GM18519 (cell line): ENCODE data around the gene KDM4C.
A peak's percentile ranks its signal among the peaks of the same experiment; 100 is the strongest.
"Not testable (repeated sequence)": the region's sequence is repeated elsewhere in the genome, so short reads cannot be mapped to it uniquely, and the experiment has no call there.

Source experiments
- ATAC-seq: cut with Tn5 transposase; IDR thresholded peaks from one replicate; pipeline ENCODE4 v1.9.1; 2021; ENCODE audit warnings: mild to moderate bottlenecking, moderate library complexity; ENCODE audit not compliant: unreplicated experiment, low FRiP score

KDM4C gene

DNA sequence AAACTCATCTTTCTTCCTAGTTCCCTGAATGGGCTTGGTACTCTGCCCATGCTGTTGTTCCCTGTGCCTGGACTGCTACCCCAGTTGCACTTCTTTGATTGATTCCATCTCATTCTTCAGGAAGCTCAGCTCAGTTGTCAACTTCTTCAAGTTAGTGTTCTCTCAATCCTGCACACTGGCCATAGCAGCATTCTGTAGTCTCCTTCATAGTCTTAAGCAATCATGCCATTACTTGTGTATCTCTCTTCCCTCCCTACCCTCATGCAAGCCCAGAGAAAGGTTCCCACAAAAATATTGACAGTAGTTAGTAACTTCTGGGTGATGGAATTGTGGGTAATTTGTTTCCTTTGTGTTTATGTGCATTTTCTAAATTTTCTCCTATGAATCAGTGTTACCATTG lies 5.5 kb downstream of the KDM4C start:
- no peak for ATAC-seq

DNA sequence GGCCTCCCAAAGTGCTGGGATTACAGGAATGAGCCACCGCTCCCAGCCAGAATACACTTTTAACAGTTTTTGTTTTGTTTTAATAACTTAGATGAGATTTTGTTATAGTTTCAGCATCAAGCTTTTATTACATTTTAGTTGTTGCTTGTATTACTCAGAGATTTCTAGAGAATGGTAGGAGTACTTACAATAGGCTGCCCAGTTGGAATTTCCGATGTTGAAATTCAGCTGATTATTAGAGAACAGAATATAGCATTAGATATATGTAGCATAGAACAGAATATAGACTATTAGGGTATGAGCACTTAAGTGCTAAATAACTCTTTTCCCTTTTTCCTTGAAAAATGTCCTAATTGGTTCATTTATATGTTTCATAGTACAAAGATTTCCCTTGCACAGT lies 6.2 kb downstream of the KDM4C start:
- no peak for ATAC-seq

DNA sequence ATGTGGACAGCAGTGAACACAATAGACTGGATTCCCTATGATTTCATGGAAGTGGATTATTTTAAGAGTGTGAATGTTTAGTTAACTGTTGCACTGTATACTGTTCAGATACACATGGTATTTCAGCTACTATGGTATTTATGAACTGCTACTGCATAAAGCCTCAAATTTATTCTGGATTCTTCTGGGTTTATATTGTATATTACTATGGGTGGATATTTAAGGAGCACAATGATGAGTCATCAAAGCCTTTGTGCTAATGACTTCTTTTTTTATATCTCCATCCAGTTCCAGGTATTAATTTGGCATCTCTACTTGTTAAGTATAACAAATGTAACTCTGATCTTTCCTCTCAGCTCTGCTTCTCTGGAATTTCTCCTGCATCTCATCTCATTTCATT lies 6.8 kb downstream of the KDM4C start:
- ATAC-seq: no peak

DNA sequence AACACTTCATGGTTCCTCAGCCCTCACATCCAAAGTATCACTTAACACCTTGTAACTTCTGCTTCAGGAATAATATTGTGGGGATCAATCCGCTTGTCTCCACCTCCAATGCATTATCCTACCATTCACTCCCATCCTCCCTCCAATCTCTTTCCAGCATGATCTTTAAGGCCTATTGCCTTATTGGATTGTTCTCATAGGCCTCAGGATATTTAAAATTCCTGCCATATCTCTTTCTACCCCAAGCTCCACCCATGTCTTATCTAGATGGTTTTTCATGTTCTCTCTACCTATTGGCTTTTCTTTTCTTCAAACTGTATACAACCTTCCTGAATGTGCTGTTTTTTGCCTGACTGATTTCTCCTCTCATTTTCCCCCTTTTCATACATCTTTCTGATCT lies 7.2 kb downstream of the KDM4C start:
- ATAC-seq: no peak

DNA sequence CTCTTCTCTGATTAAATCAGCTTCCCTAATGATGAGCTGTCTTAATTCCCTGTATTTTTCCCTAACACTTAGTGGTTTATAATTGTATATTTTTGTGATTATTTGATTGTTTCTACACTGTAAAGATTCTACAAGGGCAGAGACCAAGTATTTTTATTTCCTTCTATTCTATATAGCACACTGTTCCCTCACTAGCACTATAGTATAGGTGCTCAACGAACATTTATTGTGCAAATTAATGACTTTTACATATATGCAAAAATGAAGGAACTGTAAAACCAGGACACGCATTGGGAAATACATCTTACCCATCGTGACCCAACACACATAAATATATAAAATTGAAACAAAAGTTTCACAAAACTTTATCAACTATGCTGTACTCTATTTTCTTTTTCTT lies 7.6 kb downstream of the KDM4C start:
- ATAC-seq: no peak

DNA sequence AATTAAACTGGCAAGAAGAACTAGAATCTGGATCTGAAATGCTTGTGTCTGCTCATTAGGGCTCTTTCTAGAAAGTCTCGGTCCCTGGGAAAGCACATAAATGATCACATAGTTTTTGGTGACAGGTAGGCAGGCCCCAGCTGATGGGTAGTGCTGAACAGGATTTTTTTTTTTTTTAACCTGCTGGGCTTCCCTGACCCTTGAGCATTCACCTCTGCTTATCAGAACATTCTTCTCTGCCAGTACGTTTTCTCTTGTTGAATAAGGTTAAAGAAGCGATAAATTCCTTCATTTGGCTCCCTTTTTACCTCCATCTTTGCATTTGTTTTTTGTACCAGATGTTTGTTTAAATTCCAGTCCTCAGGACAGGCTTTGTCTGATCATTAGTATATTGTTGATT lies 8.8 kb downstream of the KDM4C start:
- ATAC-seq: no peak

DNA sequence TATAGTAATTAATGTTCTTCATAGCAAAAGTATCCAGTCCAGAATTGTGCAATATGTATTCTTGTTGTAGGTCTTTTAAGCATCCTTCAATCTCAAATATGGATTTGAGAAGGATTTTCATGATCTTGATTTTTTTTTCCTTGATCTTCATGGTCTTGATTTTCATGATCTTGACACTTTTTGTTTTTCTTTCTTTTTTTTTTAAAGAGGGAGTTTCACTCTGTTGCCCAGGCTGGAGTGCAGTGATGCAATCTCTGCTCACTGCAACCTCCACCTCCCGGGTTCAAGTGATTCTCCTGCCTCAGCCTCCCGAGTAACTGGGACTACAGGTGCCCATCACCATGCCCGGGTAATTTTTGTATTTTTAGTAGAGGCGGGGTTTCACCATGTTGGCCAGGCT lies 10.8 kb downstream of the KDM4C start:
- not testable (repeated sequence) for ATAC-seq

DNA sequence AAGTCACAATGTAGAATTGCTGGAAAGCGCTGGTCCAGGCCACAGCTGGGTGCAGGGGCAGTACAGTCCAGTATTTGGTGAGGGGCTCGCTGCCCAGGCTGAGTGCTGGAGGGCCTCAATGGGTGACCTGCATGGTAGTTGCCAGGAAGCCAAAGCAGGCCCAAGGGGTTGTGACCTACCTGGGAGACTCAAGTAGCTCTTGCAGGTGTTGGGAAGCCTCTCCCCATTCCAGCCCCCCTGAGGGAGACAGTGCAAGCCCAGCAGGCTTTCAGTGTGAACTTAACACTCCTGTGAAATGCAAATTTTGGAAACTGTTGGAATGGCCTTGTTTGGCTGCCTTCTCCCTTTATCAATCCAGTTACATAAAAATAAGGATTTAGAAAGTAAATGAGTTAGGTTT lies 13.9 kb downstream of the KDM4C start:
- ATAC-seq: no peak

DNA sequence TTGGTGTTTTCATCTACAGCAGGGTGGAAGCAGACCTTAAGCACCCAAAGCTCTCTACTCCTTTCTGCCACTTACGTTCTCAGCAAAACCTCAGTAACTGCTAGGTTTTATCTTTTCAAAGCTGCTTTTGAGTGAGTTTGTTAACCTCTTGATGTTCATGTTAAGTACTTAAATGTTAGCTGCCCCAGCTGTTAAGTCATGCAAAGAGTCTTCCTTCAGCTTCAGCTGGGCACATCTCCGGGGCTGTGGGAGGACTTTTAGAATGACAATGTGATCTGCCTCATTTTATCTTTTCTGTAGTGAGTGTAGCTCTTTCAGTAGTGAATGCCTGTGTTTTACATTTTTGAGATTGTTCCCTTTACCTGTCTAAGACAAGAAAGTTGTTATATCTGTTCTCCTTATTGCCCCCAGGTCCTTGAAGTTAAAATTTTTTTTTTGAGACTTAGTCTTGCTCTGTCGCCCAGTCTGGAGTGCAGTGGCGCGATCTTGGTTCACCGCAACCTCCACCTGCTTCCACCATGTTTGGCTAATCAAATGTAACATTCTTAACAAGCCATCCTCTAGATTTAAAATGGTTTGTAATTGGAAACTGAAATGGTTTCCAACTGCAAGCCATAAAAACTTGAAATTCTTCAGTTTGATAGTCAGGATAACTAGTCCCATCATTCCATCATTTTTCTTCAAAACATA lies 19.6 kb downstream of the KDM4C start:
- ATAC-seq: peak; percentile 62

DNA sequence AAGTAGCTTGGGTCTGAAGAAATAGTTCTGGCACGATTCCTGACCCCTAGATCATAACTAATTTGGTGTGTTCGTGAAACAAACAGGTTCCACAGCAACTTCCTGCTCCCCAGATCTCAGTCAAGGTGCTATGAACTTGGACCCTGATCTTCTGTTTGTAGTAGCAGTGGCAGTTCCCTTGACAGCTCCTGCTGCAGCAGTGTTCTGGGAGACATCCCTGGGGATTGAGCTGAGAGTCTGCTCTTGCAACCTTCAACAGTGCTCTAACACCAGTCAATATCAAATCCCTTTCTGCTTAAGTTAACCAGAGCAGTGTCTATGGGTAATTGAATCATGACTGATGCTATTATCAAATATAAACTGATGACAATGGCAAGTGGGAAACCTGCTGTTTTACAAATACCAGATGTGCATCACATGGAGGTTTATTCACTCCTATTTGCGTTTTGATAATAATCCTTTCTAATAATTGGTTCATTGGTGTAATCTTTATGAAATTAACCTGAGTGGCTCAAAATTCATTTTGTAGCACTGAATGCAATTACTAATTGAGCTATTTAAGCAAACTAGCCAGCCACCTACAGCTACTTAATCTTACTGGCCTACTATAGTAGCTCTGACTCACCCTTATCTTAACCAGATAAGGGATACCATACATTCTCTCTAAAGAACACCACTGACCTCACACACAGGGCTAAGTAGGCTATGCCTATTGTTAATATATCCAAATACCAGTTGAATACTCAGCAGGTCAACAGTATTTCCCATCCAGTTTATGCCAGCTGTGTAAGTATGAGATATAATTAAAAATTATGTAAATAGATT lies 21.9 kb downstream of the KDM4C start:
- no peak for ATAC-seq

DNA sequence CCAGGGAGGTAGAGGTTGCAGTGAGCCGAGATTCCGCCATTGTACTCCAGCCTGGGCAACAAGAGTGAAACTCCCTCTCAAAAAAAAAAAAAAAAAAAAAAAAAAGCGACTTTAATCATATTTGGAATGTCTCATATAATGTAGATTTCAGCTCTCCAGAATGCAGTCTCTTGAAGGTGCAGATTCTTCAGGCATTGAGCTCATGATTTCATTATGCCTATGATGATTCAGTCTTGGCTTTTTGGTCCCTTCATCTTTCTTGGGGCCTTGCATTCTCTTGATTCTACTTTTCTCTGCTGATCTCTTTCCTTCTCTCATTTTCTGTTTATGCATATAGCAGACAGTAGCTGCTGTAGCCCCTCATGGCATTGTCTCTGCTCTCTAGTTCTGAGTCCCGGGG lies 22.9 kb downstream of the KDM4C start:
- ATAC-seq: no peak

DNA sequence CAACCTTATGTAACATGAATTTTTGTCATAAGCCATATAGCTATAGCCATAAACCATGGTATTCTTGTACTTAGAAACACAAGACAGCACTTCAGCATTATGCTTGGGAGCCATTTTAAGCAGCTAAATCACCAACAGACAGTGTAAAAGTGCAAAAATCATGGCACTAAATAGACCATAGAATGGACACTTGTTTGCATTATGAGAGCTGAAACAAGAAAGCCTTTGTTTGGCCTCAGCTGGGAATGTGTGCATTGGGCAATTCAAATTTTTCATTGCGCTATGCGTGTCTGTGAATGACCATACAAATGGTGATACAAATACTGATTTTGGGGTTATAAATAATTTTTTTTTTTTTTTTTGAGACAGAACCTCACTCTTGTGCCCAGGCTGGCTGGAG lies 23.7 kb downstream of the KDM4C start:
- no peak for ATAC-seq

DNA sequence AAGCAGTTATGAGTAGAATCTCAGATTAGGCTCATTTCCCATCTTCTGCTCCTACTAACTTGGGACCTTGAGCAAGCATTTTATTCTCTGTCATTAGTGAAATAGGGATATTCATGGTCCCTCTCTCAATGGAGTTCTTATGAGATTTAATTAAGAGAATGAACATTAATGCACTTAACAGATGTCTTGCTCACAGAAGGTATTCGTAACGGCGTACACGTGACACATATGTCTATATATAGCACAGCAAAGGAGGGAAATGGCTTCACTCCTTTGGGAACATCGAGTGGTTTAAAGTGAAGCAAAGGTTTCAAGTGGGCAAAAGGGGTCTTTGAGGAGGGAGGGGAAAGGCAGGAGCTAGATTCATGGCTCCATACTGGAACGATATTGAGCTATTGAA lies 24.6 kb downstream of the KDM4C start:
- no peak for ATAC-seq

DNA sequence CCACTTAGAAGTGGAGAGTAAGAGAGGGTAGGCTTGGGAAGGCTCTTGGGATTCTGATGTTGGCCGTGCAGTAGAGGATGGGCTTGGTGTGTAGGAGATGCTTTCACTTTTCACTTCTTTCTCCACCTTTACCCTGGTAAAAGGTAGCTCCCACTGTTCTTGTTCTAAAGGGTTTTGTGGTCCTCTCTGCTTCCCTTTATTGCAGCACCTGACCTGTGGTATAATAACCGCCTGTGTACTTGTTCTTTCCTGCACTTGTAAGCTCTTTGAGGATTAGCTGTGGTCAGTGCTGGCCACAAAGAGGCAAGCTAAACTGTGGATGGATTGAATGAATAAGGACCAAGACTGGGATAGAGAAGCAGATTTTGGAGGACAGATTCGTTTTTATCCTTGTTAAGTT lies 25.2 kb downstream of the KDM4C start:
- ATAC-seq: no peak

DNA sequence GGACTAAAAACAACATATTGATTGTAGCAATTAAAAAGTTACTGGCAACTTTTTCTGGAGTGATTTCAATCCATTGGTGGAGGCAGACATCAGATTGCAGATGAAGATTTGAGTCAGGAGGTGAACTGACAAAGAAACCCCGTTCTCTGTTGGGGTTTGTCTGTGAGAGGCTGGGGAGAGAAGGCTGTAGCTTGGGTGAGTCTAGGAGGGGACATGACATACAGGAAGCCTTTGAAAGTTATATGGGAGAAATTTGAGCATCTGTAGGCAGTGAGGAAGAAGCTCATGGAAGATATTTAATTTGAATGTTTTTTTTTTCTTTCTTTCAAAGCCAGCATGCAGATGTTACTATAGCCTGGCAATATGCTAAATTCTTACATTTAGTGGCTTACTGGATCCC lies 26.0 kb downstream of the KDM4C start:
- ATAC-seq: no peak

DNA sequence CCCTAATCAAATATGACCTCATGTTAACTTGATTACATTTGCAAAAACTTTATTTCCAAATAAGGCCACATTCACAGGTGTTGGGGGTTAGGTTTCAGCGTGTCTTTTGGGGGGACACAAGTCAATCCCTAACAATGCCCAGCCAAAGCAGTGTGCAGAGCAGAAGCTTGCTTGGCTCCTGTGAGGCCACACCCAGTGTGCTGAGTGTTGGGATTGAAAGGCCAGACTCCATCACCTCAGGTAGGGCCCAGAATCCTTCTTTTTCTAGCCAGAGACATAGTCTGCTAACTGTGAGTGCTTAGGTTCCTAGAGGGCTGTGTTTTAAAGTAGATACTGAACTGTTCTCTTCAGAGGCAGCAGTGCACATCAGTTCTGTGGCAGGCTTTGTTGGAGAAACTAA lies 27.9 kb downstream of the KDM4C start:
- ATAC-seq: no peak

DNA sequence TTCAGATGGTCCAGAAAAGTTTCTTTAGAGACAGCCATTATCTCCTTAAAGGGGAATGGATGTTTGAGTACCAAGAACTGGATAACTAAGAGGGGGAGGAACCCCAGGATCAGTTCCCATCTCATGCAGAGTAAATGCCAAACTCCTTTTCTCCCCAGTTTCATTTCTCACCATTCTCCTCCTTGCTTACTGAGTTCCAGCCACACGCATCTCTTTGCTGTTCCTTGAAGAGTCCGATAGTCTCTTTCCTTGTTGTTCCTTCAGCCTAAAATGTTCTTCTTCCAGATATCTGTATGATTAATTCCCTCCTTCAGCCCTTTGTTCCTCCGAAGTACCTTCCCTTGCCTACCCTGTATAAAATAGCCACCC lies 30.0 kb downstream of the KDM4C start:
- no peak for ATAC-seq

DNA sequence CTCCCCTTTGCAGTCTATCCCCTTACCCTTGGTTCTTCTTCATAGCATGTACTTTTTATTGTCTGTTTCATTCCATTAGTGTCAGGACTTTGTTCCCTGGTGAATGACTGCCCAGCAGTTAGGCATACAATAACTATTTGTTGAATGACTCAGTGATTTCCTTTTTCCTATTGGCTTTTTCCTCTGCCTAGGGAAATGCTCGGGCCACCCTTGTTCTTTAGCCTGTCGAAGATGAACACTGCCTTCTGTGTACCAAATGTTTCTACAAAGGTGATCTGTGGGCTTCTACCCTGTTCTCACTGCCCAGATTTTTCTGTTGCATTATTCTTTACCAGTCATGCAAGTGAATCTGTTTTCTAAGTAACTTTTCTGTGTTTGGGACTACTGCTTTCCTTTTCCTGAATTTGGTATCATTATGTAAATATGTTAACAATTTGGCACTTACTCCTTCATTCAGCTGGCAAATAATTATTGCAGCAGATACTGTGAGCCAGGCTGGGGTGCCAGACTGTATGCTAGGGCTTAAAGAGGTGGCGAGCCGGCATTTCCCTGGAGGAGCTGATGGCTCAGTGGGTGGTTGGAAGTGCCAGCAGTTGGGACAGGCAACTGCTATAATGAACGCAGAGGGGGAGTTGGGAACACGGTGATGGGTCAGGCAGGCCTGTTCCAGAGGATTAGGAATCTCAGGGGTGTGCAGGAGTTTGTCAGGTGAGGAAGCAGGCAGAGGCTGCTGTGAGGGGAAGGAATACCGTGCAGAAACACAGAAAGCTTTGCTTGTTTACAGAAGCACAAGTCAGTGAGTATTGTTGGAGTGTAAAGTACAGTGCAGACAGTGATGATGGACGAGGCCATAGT lies 30.6 kb downstream of the KDM4C start:
- ATAC-seq: no peak

DNA sequence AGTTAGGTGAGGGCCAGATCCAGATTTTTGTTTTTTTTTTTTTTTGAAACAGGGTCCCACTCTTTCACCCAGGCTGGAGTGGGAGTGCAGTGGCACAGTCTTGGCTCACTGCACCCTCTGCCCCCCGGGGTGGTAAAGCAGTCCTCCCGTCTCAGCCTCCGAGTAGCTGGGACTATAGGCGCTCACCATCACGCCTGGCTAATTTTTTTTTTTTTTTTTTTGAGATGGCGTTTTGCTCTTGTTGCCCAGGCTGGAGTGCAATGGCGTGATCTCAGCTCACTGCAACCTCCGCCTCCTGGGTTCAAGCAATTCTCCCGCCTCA lies 31.2 kb downstream of the KDM4C start:
- not testable (repeated sequence) for ATAC-seq

DNA sequence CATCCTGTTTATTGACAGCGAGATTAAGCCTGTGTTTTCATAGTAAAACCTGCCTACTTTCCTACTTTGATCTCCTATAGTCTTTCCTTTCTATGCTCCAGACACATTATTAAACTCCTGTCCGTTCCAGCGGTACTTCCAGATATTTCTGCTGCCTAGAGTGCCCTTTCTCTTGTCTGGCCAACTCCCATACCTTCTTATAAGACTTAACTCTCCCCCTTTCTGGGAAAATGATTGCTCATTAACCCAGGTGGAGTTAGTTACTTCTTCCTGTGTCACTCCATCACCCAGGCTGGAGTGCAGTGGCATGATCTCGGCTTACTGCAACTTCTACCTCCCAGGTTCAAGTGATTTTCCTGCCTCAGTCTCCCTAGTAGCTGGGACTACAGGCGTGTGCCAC lies 33.1 kb downstream of the KDM4C start:
- ATAC-seq: no peak

DNA sequence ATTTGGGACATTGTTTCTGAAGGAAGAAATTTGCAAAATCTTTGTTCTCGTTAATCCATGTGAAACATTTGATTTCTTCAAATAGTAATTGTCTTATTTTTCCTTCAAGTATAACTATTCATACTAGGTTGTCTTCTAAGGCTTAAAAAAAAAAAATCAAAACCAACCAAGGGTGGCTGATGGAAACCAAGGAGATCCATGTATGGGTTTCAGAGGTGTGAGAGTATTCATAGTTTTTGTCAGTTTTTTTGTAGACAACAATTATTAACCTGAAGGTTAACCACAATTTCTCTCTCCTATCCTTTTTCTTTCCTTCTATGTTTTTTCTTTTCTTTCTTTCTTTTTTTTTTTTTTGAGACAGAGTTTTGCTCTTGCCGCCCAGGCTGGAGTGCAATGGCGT lies 35.4 kb downstream of the KDM4C start:
- no peak for ATAC-seq

DNA sequence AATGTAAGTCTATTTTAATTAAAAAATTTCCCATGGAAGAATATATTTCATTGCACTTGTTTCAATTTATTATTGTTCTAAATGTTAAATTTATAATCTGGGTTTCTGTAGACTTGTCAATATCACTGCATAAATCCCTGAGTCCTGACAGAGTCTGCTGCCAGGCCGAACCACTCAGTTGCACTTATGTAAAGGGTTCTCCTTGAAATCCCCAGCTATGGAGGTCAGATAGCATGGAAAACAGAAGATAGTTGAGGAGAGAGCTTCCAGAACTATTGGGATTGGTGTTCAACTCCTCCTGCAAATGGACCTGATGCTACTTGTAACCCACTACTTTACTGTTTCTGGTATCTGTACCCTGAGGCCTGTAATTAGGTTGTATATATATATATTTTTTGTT lies 37.2 kb downstream of the KDM4C start:
- ATAC-seq: no peak
